A673 (cell line): ENCODE measurements around the gene ENOX1. TPM values are rescaled to one million over a fixed set of nuclear protein-coding genes. Genes with fewer than 3 reads are reported as not detected.

Source experiments
- BruUV-seq: library from RNA; stranded (reverse); fragments of 400-500 nt; replicated peaks from 2 replicates; lab custom pipeline; 2021; lab: Mats Ljungman, UMichigan
- CTCF ChIA-PET: fragments of 300-600 bp; sonication (Branson Sonifier 250); formaldehyde crosslinking; loops from one replicate; lab custom pipeline; 2022; ENCODE audit warnings: antibody characterized with exemption; lab: Charles Lee
- POLR2A ChIA-PET: fragments of 300-600 bp; sonication (Branson Sonifier 250); formaldehyde crosslinking; loops from one replicate; lab custom pipeline; 2022; ENCODE audit warnings: antibody characterized with exemption; ENCODE audit not compliant: low non-redundant PET; lab: Charles Lee
- DNase-seq: peaks from one replicate; pipeline ENCODE4 v3.0.0-alpha.2; 2015; ENCODE audit warnings: low spot score
- H3K27ac ChIP-seq: fragments of 200-600 bp; sonication (generic); 2 replicates; pipeline ENCODE4 v1.5.1; 2016; ENCODE audit warnings: mixed run types, low read depth, mild to moderate bottlenecking, mixed read lengths, antibody characterized with exemption, low read length; ENCODE audit not compliant: poor library complexity, severe bottlenecking
- H3K27me3 ChIP-seq: fragments of 200-600 bp; sonication (generic); replicated peaks from 2 replicates; pipeline ENCODE4 v1.6.1; 2017; ENCODE audit warnings: mixed run types, low read depth, mild to moderate bottlenecking, mixed read lengths, antibody characterized with exemption, low read length; ENCODE audit not compliant: insufficient read depth, poor library complexity
- H3K36me3 ChIP-seq: fragments of 200-600 bp; sonication (generic); 2 replicates; pipeline ENCODE4 v1.6.1; 2016; ENCODE audit warnings: mixed run types, mild to moderate bottlenecking, mixed read lengths, antibody characterized with exemption, low read length; ENCODE audit not compliant: insufficient read depth, poor library complexity, severe bottlenecking
- H3K4me1 ChIP-seq: fragments of 200-600 bp; sonication (generic); 2 replicates; pipeline ENCODE4 v1.6.1; 2017; ENCODE audit warnings: mixed run types, mild to moderate bottlenecking, mixed read lengths, antibody characterized with exemption, low read length; ENCODE audit not compliant: insufficient read depth, poor library complexity, severe bottlenecking
- H3K4me3 ChIP-seq: fragments of 200-600 bp; sonication (generic); 2 replicates; pipeline ENCODE4 v1.5.1; 2016; ENCODE audit warnings: low read depth, mixed run types, mild to moderate bottlenecking, mixed read lengths, low read length; ENCODE audit not compliant: poor library complexity, severe bottlenecking
- H3K9me3 ChIP-seq: fragments of 200-600 bp; sonication (generic); 2 replicates; pipeline ENCODE4 v1.6.1; 2016; ENCODE audit warnings: mixed run types, low read depth, mild to moderate bottlenecking, mixed read lengths, antibody characterized with exemption, low read length; ENCODE audit not compliant: poor library complexity, severe bottlenecking
- EZH2 ChIP-seq: fragments of 200-600 bp; sonication (generic); IDR thresholded peaks from 2 replicates; pipeline ENCODE4 v1.6.1; 2017; ENCODE audit warnings: borderline replicate concordance, low read depth, mild to moderate bottlenecking, mixed read lengths, antibody characterized with exemption, low read length; ENCODE audit not compliant: poor library complexity, severe bottlenecking
- intact Hi-C: fragments of 100-400 bp; cut with micrococcal nuclease; formaldehyde crosslinking; loops from one replicate; pipeline ENCODE4 v1.10.0; 2022; ENCODE audit not compliant: unreplicated experiment
- total RNA-seq: library from RNA; stranded (reverse); gene quantifications from 2 replicates; pipeline ENCODE4 v1.2.3, GENCODE V29; 2021
- TF ChIP-seq, protein P1 (sequence below): fragments of 300-800, 200-600 bp; sonication (generic); conservative IDR thresholded peaks from 2 replicates; pipeline ENCODE4 v1.5.1; 2017; ENCODE audit warnings: low read depth, mild to moderate bottlenecking, antibody characterized with exemption, low read length, moderate library complexity, mixed read lengths

ENOX1 gene
- total RNA-seq, 1 experiment from 2014 or later: 4.4 TPM

DNA sequence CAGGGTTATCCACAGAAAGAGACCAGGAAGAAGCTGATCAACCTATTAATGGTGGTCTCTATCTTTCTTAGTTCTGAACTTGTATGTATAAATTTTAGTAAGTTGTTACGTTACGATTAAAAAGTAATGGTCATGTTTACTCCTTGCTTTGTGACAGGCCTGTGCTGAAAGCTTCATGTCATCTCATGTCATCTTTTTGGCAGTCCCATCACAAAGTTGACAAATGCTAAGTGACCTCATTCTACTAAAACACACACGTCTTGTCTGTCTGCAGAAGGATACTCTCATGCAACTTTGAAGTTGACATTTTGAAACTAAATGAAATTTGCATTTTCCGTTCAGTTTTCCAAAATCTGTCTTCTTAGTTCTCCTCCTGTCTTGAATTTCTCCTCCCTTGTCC is 417.5 kb downstream of the ENOX1 start:
- no TSS peak for BruUV-seq
- POLR2A ChIA-PET: no interaction called here
- intact Hi-C loops: no loop called here

GRCh38 chr13:43368003-43368402 is 418.8 kb downstream of the ENOX1 start:
- intact Hi-C loops: no loop called here
- Histone ChIP-seq H3K4me3 (no peak overlapping the region), H3K27ac (no peak overlapping the region), H3K4me1 (peaks cover 27% of the 10 kb centered on the region), H3K27me3 (no peaks in the 10 kb centered on the region), H3K9me3 (no peaks in the 10 kb centered on the region), H3K36me3 (no peaks in the 10 kb centered on the region)
- no peak for DNase-seq
- no TSS peak for BruUV-seq
- ChIA-PET CTCF (no interaction called here), POLR2A (no interaction called here)
- TF ChIP-seq, protein P1, sequence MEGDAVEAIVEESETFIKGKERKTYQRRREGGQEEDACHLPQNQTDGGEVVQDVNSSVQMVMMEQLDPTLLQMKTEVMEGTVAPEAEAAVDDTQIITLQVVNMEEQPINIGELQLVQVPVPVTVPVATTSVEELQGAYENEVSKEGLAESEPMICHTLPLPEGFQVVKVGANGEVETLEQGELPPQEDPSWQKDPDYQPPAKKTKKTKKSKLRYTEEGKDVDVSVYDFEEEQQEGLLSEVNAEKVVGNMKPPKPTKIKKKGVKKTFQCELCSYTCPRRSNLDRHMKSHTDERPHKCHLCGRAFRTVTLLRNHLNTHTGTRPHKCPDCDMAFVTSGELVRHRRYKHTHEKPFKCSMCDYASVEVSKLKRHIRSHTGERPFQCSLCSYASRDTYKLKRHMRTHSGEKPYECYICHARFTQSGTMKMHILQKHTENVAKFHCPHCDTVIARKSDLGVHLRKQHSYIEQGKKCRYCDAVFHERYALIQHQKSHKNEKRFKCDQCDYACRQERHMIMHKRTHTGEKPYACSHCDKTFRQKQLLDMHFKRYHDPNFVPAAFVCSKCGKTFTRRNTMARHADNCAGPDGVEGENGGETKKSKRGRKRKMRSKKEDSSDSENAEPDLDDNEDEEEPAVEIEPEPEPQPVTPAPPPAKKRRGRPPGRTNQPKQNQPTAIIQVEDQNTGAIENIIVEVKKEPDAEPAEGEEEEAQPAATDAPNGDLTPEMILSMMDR: no peak
- no peak for TF ChIP-seq EZH2

More for the DNA sequence above, 417.5 kb downstream of the ENOX1 start:
- Histone ChIP-seq H3K36me3 (no peaks in the 10 kb centered on the region), H3K9me3 (no peaks in the 10 kb centered on the region), H3K4me3 (no peak overlapping the region), H3K4me1 (peaks cover 21% of the 10 kb centered on the region), H3K27ac (no peak overlapping the region), H3K27me3 (no peaks in the 10 kb centered on the region)
- no peak for DNase-seq
- CTCF ChIA-PET: no interaction called here
- no peak for TF ChIP-seq EZH2
- TF ChIP-seq, protein P1: no peak

DNA sequence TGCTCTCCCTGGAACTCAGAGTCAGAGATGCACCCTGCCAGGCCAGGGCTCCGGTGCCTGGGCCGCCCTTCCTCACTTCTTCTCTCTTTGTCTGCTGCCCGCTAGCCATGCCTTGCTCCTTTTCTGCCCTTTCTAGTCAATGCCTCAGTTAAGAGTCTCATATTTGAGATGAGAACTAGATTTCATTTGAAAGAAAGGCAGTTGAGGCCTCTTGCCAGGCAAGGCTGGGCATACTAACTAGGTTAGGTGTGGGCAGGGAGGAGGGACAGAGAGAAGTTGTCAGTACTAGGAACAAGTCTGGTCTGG is 421.8 kb downstream of the ENOX1 start:
- Histone ChIP-seq H3K4me1 (peaks cover 30% of the 10 kb centered on the region), H3K4me3 (no peak overlapping the region), H3K27ac (peak overlapping the region; percentile 72), H3K36me3 (no peaks in the 10 kb centered on the region), H3K9me3 (no peaks in the 10 kb centered on the region), H3K27me3 (no peaks in the 10 kb centered on the region)
- intact Hi-C loops: no loop called here
- POLR2A ChIA-PET: interaction anchor here (0.6 kb wide), 1 partner anchor 11 kb away, joined by 3 read pairs; no protein-coding TSS in a partner anchor
- TF ChIP-seq, protein P1: no peak
- no peak for TF ChIP-seq EZH2
- no peak for DNase-seq
- BruUV-seq: no TSS peak
- CTCF ChIA-PET: no interaction called here
